GM21717 (cell line): ENCODE results near the gene AKT3.
"Not testable (repeated sequence)": the region's sequence is repeated elsewhere in the genome, so short reads cannot be mapped to it uniquely, and the experiment has no call there.

ENCODE experiments used
- ATAC-seq: cut with Tn5 transposase; IDR thresholded peaks from one replicate; pipeline ENCODE4 v1.9.1; 2021; ENCODE audit warnings: mild to moderate bottlenecking, moderate library complexity; ENCODE audit not compliant: unreplicated experiment

The AKT3 gene

DNA sequence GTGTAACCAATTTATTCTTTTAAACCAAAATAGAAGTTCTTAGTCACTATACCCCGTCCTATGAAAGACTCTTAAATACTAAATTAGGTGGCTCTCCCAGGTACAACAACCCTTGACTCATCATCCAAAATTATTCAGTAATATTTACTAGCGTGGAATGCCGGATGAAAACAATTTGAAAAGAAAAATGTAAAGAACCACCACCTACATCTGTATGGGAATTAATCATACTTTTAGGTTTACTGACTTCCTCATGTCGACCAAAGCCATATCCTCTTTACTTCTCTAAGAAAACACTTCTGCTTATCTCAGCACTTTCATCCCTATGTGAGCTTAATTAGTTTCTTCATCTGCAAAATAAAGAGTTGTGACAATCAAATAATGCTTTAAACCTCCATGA lies 139.6 kb downstream of the AKT3 start:
- no peak for ATAC-seq

- ATAC-seq: no peak
These were observed 141.8 kb downstream of the AKT3 start for GRCh38 chr1:243708210-243708609.

DNA sequence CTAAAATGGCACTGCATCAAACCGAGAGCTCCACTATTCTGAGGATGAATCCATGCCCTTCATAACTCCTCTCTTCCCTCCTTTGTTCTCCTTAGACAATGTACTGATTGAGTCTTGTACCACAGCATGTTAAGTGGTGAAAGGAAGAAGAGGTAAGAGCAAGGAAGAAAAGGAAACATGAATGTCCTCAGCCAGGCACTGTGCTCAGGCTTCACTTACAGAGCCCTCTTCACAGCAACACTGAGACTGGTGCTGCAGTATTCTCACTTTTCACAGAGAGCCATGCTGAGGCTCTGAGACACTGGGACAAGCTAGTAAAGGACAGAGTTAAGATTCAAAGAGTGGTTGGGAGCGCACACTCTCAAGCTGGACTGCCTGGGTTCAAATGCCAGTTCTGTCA lies 143.5 kb downstream of the AKT3 start:
- ATAC-seq: no peak

DNA sequence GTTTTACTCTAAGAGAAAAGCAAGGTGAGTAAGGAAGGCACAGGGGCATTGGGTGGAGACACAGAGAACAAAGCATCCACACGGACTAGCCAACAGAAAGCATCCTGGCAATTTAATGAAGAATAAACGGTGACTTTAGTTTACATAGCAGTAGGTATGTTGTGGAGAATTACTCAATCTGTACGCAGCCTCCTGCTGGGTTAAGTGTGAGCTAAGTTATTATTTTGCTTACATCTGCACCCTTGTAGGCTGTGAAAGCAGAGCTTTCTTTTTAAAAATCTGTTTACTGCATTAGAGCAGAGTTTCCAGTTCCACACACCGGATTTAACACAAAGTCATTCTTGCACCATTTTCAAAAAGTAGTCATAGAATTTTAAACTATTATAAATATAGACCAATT lies 144.5 kb downstream of the AKT3 start:
- ATAC-seq: no peak

DNA sequence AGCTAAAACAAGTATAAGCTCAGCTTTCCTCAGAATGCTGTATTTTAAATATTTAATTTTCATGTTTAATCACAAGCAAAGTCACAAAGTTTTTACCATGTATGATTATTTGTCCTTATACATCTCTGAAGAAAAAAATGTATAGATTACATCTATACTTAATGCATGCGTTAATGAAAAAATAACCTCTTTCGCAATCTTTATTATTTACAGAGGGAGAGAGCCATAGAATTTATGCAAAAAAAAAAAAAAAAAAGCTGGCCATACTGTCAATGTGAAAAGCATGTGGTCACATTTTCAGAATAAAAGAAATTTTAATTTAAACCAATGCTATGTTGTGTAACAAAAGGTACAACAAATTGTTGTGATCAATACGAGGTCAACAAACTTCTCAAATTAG lies 148.2 kb downstream of the AKT3 start:
- ATAC-seq: no peak

- ATAC-seq: no peak
These were observed 156.2 kb downstream of the AKT3 start for GRCh38 chr1:243693800-243694199.

DNA sequence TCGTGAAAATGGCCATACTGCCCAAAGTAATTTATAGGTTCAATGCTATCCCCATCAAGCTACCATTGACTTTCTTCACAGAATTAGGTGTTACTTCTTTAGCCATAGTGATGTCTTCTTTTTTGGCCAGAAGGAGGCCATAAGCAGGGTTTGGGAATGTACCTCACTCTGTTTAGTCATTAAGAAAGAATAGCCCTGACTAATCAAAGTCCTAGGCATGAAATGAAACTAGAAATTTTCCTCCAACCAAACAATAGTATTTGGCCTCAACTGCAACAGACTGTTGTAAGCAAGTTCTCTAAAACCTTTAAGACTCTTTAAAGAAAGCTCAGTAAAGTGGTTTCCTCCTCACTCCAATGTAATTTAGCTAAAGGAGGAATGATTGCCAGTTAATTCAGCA lies 163.9 kb downstream of the AKT3 start:
- peak; percentile 56 for ATAC-seq

DNA sequence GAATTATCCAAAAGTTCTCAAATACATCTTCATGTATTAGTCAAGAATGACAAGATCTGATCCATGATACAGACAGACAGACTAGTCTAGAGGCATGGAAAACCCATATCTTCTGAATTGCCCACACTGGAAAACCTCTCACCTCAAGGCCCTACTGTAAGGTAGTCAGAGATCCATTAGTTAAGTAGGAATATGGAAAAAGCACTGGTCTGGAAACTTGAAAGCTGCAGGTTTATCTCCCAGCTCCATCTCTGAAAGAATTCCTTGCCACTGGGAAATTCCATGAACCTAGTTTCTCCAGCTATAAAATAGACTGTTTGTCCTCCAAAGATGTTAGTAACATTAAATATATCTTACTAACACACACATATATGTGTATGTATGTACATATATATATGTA lies 169.2 kb downstream of the AKT3 start:
- no peak for ATAC-seq

DNA sequence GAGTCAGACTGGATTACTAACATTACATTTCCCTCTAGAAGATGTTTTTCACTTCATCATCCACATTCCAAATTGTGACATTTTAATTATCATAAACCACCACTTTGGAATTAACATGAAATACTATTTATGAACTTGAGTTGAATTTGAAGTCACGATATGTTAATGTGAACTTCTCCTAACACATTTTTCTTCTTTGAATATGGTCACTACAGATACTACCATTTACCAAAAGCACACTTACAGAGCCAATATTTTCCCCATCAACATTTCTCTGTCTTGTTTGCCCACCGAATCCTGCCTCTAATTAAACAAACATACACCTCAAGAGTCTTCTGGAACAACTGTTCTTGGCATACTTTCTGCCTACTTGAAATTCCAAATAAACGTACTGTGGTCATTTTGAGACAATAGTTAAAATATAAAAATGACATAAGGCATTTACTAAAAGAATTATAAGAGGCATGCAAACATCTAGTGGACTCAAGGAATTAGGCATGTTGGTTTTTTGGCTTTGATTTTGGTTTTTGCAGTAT lies 177.4 kb downstream of the AKT3 start:
- no peak for ATAC-seq

GRCh38 chr1:243667591-243667990 lies 182.5 kb downstream of the AKT3 start:
- ATAC-seq: no peak

GRCh38 chr1:243667133-243667532 lies 182.9 kb downstream of the AKT3 start:
- ATAC-seq: no peak

DNA sequence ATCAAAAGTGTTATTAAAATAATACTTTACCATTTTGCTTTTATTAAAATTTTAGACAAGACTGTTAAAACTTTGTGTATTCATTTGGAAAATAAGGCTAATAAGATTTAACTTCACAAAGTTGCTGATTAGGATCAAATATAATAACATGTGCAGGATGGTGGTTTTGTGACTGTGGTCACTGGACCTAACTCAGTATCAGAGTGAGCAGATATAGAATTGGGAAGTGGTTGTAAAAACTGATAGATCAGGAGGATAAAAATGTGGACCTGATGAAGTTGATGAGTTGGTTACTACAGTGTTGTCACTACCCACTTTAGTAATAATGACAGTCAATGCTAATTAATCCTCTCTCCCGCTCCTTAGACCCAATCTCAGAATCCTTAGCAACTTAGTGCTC lies 186.4 kb downstream of the AKT3 start:
- ATAC-seq: no peak

GRCh38 chr1:243662169-243662568 lies 187.9 kb downstream of the AKT3 start:
- ATAC-seq: not testable (repeated sequence)

- ATAC-seq: no peak
These were observed 191.4 kb downstream of the AKT3 start for GRCh38 chr1:243658594-243659105.

GRCh38 chr1:243657793-243658192 lies 192.2 kb downstream of the AKT3 start:
- no peak for ATAC-seq

DNA sequence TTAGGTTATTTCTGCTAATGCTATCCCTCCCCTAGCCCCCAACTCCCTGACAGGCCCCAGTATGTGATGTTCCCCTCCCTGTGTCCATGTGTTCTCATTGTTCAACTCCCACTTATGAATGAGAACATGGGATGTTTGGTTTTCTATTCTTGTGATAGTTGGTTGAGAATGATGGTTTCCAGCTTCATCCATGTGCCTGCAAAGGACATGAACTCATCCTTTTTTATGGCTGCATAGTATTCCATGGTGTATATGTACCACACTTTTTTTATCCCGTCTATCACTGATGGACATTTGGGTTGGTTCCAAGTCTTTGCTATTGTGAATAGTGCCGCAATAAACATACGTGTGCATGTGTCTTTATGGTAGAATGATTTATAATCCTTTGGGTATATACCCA lies 200.5 kb downstream of the AKT3 start:
- ATAC-seq: not testable (repeated sequence)

- no peak for ATAC-seq
These were observed 203.2 kb downstream of the AKT3 start for GRCh38 chr1:243646841-243647240.

DNA sequence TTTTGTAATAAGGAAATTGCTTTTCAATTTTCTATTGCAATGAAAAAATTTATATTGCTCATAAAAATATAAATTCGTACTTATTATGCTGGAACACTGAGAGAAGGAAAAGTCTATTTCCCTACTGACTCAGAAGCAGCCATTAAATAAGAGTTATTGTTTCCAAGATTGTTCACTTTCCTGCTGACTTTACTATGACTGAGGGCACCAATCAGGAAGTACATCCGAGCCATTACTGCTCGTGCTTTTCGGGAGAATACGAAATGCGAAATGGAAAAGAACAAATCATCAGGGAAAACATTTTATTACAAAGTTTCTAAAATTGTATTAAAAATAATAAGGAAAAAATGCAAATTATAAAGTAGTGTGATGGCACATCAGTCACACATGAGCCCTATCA lies 204.8 kb downstream of the AKT3 start:
- ATAC-seq: no peak

DNA sequence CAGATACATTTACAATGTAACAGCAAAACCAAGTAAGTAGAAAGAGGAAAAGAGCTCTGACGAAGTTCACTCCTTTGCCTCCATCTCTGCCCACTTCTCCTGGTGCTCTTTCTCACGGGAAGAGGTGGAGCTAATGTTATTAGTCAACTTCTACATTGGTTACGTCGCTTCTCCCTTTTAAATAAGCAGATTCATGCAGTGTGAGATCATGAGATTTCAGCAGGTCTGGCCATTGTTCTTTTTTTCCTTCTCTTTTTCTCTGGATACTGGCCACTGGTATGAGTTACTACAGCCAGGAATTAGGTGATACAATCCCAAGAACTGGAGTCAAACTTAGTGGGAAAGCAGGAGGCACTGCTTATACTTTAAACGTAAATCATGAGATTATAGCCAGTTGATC lies 207.1 kb downstream of the AKT3 start:
- no peak for ATAC-seq

DNA sequence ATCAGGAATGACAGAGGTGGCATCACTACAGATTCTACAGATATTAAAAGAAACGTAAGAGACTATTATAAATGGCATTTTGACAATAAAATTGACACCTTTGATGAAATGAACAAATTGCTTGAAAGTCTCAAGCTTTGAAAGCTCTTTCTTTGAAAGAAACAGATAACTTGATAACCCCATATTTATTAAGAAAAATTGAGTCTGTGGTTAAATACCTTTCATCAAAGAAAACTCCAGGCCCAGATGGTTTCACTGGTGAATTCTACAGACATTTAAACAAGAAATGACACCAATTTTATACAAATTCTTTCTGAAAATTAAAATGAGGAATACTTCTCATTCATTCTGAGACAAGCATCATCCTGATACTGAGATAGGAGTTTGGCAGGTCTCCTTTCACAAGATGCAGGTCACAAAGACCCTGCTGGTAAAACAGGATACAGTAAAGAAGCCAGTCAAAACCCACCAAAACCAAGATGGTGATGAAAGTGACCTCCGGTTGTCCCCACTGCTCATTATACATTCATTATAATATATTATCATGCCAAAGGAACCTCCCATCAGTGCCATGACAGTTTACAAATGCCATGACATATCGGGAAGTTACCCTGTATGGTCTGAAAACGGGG lies 210.9 kb downstream of the AKT3 start:
- no peak for ATAC-seq

DNA sequence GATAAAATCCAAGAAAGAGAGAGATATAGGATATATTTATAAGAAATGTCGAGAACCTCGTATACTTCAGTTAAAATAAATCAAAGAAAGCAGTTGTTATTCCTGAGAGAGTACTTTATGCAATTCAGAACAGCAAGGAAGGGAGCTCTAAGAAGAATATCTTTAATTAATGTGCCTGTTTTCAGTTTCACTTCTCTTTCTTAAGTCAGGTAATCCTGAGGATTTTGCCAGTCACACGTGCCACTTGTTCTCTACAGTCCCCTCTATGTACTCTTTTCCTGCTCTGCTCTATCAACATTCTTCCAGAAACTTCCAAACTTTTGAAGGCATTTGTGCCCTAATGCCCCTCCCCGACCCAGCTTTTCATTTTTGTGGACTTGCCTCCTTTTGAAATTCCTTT lies 211.9 kb downstream of the AKT3 start:
- ATAC-seq: no peak

- no peak for ATAC-seq
These were observed 221.6 kb downstream of the AKT3 start for GRCh38 chr1:243628476-243628907.

- no peak for ATAC-seq
These were observed 226.2 kb downstream of the AKT3 start for GRCh38 chr1:243623841-243624240.
